Measurements from ENCODE around the gene LIPF. TPM values are rescaled to one million over a fixed set of nuclear protein-coding genes. Genes with fewer than 3 reads are reported as not detected.

Gene LIPF
- total RNA-seq, 1 experiment from 2014 or later: not detected

DNA sequence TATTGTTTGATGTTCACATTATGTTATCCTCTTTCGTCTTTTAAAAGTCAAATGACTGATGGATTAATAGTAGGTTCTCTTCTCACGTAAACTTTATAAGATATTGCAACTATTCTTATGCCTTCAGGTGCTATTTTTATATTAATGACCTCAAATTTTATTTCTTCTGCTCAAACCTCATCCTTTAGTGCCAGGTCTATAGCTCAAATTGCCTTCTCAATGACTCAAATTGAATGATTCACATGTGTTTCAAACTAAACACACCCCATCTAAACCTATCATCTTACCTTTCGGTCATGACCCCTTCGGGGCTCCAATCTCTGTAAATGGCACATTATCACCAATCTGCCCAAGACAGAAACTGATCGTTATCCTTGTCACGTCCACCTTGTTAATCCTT lies 22.0 kb upstream of the LIPF start:
- TF ChIP-seq, protein P1, sequence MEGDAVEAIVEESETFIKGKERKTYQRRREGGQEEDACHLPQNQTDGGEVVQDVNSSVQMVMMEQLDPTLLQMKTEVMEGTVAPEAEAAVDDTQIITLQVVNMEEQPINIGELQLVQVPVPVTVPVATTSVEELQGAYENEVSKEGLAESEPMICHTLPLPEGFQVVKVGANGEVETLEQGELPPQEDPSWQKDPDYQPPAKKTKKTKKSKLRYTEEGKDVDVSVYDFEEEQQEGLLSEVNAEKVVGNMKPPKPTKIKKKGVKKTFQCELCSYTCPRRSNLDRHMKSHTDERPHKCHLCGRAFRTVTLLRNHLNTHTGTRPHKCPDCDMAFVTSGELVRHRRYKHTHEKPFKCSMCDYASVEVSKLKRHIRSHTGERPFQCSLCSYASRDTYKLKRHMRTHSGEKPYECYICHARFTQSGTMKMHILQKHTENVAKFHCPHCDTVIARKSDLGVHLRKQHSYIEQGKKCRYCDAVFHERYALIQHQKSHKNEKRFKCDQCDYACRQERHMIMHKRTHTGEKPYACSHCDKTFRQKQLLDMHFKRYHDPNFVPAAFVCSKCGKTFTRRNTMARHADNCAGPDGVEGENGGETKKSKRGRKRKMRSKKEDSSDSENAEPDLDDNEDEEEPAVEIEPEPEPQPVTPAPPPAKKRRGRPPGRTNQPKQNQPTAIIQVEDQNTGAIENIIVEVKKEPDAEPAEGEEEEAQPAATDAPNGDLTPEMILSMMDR (conservative IDR thresholded peaks at IDR 0.05): no peak
- Histone ChIP-seq H3K23me2 (ENCODE audit: insufficient read length, low read depth, low read length, poor library complexity, severe bottlenecking) (no peaks in the 10 kb centered on the region), H3K27me3 (ENCODE audit: insufficient read depth, low read length) (no peaks in the 10 kb centered on the region), H4K8ac (replicated peaks; ENCODE audit: insufficient read length, low read depth, low read length) (no peak overlapping the region), H4K20me1 (ENCODE audit: control insufficient read depth, insufficient read depth, insufficient read length) (no peaks in the 10 kb centered on the region), H3K27ac (ENCODE audit: insufficient read length, low read depth, low read length) (no peak overlapping the region), H3K4ac (ENCODE audit: low read depth, low read length) (no peak overlapping the region), H3K9me3 (ENCODE audit: control insufficient read depth, low read depth, low read length) (no peaks in the 10 kb centered on the region), H2AFZ (ENCODE audit: low read length) (no peak overlapping the region), H3K4me1 (ENCODE audit: insufficient read depth, low read length) (no peaks in the 10 kb centered on the region), H3K9ac (ENCODE audit: extremely low read depth, insufficient read length, low read length) (no peak overlapping the region), H2BK5ac (ENCODE audit: insufficient read length, low read length) (no peak overlapping the region), H3K23ac (ENCODE audit: insufficient read length, low read depth, low read length) (no peak overlapping the region), H2BK12ac (ENCODE audit: insufficient read length, low read depth, low read length) (no peak overlapping the region), H2BK120ac (ENCODE audit: low read depth, low read length, poor library complexity, severe bottlenecking) (no peak overlapping the region), H3K56ac (ENCODE audit: insufficient read length, low read depth, low read length) (no peak overlapping the region), H4K91ac (ENCODE audit: insufficient read length, low read depth, low read length) (no peak overlapping the region), H3K14ac (ENCODE audit: insufficient read depth, low read length) (no peak overlapping the region), H3T11ph (ENCODE audit: low read length) (no peak overlapping the region), H3K79me2 (ENCODE audit: insufficient read depth, low read length) (no peaks in the 10 kb centered on the region), H2BK20ac (ENCODE audit: low read depth, low read length, poor library complexity, severe bottlenecking) (no peak overlapping the region), H3K79me1 (ENCODE audit: insufficient read depth, low read depth, low read length, poor library complexity, severe bottlenecking) (no peaks in the 10 kb centered on the region), H2BK15ac (ENCODE audit: low read depth, low read length) (no peak overlapping the region), H4K5ac (ENCODE audit: insufficient read length, low read depth, low read length) (no peak overlapping the region), H3K18ac (ENCODE audit: insufficient read length, low read depth, low read length) (no peak overlapping the region), H3K4me2 (ENCODE audit: insufficient read depth, insufficient read length, low read length) (no peak overlapping the region), H2AK5ac (ENCODE audit: insufficient read length, low read length) (no peak overlapping the region)
- Mint-ChIP-seq H3K9me3 (peaks cover 10 to 12% of the 10 kb centered on the region in 2 experiments), H3K27ac (no peak overlapping the region), H3K4me1 (no peaks in the 10 kb centered on the region), H3K4me3 (no peak overlapping the region), H3K27me3 (ENCODE audit: low read depth) (peaks cover 3% of the 10 kb centered on the region), H3K36me3 (ENCODE audit: insufficient read depth in 1 of 3, low read depth in 3 of 3) (peaks cover 0 to 4% (median 0%) of the 10 kb centered on the region in 3 experiments; a peak in 1 of 7 replicates)
- no peak for DNase-seq
- no CpG with 5 or more reads among the region's 6 CpGs for WGBS (ENCODE audit: extremely low coverage, insufficient read length, low lambda C conversion rate)
